NCI-H82 (cell line): Measurements from ENCODE around the gene PHF21A.
"Not testable (repeated sequence)": the region's sequence is repeated elsewhere in the genome, so short reads cannot be mapped to it uniquely, and the experiment has no call there.

Experiments
- DNase-seq: peaks from one replicate; lab custom pipeline; 2025; lab: John Stamatoyannopoulos, UW

Gene PHF21A

GRCh38 chr11:45920531-45921477 is 200.4 kb downstream of the PHF21A start:
- DNase-seq = no peak

GRCh38 chr11:45919806-45920530 is 201.3 kb downstream of the PHF21A start:
- DNase-seq = peak; percentile 60

GRCh38 chr11:45918962-45919675 is 202.1 kb downstream of the PHF21A start:
- peak; percentile 31 for DNase-seq

- peak; percentile 89 for DNase-seq
Observed at GRCh38 chr11:45918331-45918941, 202.8 kb downstream of the PHF21A start.

GRCh38 chr11:45917623-45918330 is 203.5 kb downstream of the PHF21A start, which contains the start of gene PEX16:
Gene PEX16 (minus strand): TSS chr11:45917877. CDS start chr11:45917811, 66 bp downstream.
- peak; percentile 95 for DNase-seq

GRCh38 chr11:45917286-45917622 is 204.0 kb downstream of the PHF21A start:
- DNase-seq = no peak

- DNase-seq = no peak
Observed at GRCh38 chr11:45915446-45915845, 205.8 kb downstream of the PHF21A start.

GRCh38 chr11:45913942-45914635 is 207.2 kb downstream of the PHF21A start:
- DNase-seq = no peak

GRCh38 chr11:45913514-45913913 is 207.7 kb downstream of the PHF21A start:
- DNase-seq = no peak

GRCh38 chr11:45910623-45911022 is 210.6 kb downstream of the PHF21A start:
- DNase-seq = no peak

GRCh38 chr11:45909594-45910475 is 211.4 kb downstream of the PHF21A start:
- no peak for DNase-seq

GRCh38 chr11:45907911-45908370 is 213.3 kb downstream of the PHF21A start:
- DNase-seq = peak; percentile 36

GRCh38 chr11:45906965-45907611 is 214.2 kb downstream of the PHF21A start, which contains the start of gene FREY1:
Gene FREY1 (minus strand): TSS chr11:45907271. CDS start chr11:45907245, 26 bp downstream.
- no peak for DNase-seq

- DNase-seq = no peak
Observed at GRCh38 chr11:45906096-45906682, 215.1 kb downstream of the PHF21A start.

- not testable (repeated sequence) for DNase-seq
Observed at GRCh38 chr11:45905576-45905975, 215.7 kb downstream of the PHF21A start.

- no peak for DNase-seq
Observed at GRCh38 chr11:45905095-45905494, 216.2 kb downstream of the PHF21A start.

GRCh38 chr11:45904309-45904915 is 216.8 kb downstream of the PHF21A start:
- no peak for DNase-seq
